GM21529 (cell line): ENCODE measurements around the gene ADARB2.
A peak's percentile ranks its signal among the peaks of the same experiment; 100 is the strongest.

ENCODE experiments used
- ATAC-seq: cut with Tn5 transposase; IDR thresholded peaks from one replicate; pipeline ENCODE4 v1.9.1; 2021; ENCODE audit not compliant: unreplicated experiment

ADARB2 gene

GRCh38 chr10:1687190-1687589 is 50.1 kb downstream of the ADARB2 start:
- no peak for ATAC-seq

- ATAC-seq: no peak
These were observed 50.9 kb downstream of the ADARB2 start for GRCh38 chr10:1686491-1686749.

DNA sequence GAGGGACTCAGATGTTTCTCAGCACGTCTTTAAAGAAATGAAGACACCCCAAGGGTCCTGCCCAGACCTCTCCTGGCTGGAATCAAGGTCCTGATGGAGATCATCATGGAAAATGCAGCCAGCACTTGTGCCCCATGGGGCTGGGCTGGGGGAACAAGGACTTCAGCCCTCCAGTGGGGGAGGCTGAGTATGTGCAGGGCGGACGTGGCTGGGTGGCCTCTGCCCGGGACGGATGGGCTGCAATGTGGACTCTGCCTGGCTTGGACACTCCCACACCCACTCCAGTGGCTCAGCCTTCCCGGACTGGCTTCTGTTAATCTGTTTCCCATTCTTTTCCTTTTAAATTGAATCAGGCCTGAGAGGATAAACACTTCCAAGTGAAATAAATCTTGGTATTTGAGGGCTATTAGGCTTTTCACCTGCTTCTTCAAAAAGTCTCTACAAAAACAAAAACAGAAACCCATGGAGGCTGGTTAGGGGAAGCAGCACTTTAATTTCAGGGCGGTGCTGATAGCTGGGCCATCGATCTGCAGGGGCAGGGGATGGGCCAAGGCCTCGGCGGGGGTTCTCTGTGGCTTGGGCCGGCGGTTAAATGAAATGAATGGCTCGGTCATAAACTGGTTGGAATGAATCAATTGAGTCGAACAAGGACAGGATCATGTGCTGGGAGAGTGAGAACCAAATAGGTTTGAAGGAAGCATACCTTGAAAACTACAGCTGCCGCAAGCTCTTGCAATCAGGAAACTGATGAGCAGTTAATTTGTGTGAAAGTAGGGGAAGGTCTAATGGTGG is 51.4 kb downstream of the ADARB2 start:
- ATAC-seq: no peak

DNA sequence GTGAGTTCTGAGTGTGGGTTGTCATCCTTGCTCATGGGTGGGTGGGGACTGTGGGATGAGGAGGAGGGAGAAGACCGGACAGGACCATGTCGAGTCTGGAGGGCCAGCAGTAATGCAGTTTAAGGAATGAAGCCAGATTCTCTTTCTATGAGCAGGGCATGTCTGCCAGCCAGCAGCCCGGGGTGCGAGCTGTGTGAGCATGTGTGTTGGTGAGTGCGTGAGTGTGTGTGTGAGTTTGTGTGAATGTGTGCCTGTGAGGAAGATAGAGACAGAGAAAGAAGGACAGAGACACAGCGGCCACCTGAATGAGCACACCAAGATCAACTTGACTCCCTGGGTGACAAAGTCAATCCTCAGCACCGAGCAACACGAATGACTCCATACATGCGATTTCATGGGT is 52.3 kb downstream of the ADARB2 start:
- ATAC-seq: no peak

DNA sequence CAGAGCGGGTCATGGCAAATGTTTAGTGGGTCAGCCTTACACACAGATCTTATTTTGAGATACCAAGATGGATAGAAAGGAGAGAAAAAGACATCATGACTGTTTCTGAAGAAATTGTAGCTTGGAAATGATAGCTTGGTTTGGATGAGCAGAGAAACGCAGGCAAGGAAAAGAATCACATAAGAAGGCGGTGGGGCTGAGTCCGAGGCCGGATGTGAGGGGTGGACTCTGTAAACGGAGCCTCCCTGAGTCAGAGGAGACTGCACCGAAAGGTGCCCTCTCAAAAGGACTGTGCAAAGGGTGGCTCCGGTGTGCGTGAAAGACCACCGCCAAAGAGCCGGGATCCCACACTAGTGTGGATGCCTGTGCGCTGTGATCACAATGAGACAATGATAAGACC is 53.7 kb downstream of the ADARB2 start:
- ATAC-seq: no peak

GRCh38 chr10:1679821-1680650 is 57.3 kb downstream of the ADARB2 start:
- ATAC-seq: no peak

GRCh38 chr10:1678084-1678483 is 59.2 kb downstream of the ADARB2 start:
- no peak for ATAC-seq

DNA sequence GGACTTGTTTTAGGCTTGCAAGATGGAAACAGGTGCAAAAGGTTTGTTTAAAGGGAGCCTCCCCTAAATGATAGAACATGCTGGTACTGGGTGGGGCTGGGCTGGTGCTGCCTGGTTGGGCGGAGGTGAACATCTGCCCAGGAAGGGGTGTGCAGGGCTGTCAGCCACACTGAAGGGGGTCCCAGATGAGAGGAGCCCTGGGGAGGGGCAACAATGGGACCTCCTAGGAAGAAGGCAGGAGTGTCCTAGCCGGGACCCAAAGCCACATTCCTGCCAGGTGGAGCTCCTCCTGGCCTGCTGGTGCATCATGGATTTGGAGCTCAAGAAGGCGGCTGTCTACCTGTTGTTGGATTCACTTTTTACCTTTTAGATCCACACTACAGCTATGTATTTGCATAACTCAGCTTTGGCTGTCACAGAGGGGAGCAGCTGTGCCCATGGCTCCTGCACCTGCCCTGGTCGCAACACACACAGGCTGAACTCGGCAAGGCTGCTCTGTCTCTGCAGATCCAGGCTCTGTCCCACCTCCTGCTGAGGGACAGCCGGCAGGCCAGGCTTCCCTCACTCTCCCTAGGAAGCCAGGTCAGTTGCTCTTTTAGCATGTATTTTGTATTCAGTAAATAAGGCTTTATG is 59.9 kb downstream of the ADARB2 start:
- ATAC-seq: no peak

GRCh38 chr10:1674501-1674900 is 62.8 kb downstream of the ADARB2 start:
- peak; percentile 88 for ATAC-seq

DNA sequence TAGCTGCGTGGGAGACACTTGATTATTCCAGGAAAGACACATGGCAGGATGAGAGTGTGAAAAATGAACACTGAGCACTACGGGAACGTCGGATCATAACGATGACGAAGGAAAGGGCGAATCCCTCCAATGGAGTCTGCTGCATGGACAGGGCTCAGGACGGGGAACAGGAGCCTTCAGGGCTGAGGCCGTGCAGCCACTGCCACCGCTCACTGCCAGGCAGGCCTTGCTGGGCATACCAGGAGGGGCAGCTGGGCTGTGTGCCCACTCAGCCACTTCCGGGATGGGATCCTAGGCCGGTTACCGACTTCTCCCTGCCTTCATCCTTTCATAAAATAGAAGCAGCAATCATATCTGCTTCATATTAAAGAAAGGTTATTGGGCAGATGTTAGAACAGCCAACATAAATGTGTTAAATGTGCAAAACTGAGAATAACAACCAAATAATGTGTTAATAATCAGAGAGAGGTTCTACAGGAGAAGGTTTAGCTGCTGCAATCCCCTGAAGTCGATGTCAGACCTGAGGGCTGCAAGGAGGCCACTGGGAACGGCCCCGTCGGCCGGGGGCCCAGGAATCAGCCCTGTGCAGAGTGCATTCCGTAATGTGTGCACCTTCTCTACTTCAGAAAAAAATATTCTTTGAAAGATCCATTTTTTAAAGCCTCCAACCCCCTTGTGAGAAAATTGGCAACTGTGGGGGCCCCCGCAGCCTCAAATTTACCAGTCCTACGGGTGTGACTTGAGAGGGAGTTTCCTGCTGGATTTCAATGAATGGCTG is 63.6 kb downstream of the ADARB2 start:
- ATAC-seq: no peak

- ATAC-seq: no peak
These were observed 65.1 kb downstream of the ADARB2 start for GRCh38 chr10:1672001-1672781.

DNA sequence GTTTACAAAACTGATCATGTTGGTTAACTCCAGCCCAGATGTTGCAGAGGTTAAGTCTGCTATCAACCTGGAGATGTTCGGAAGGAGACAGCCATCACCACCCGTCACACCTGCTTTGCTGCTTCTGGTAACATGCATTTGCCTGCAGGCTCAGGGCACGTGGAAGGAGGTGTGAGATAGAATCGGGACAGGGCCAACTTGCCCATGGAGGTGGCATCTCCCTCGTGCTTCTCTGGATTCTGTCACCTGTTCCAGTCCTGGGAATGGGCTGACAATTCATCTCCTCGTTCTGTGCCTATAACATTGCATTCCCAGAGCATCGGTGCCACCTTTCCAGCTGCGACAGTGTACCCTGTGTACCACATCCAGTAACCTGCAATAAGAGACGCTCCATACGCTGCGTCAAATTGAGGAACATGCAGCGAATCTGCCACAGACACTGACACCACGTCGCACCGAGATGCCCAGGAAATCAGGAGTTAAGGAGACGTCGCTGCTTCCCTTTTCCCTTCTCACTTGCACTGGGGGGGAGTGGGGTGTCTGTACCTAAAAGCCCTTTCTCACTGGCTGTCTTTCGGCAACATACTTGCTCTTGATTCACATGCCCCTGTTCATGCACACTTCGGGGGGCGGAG is 65.8 kb downstream of the ADARB2 start:
- no peak for ATAC-seq

DNA sequence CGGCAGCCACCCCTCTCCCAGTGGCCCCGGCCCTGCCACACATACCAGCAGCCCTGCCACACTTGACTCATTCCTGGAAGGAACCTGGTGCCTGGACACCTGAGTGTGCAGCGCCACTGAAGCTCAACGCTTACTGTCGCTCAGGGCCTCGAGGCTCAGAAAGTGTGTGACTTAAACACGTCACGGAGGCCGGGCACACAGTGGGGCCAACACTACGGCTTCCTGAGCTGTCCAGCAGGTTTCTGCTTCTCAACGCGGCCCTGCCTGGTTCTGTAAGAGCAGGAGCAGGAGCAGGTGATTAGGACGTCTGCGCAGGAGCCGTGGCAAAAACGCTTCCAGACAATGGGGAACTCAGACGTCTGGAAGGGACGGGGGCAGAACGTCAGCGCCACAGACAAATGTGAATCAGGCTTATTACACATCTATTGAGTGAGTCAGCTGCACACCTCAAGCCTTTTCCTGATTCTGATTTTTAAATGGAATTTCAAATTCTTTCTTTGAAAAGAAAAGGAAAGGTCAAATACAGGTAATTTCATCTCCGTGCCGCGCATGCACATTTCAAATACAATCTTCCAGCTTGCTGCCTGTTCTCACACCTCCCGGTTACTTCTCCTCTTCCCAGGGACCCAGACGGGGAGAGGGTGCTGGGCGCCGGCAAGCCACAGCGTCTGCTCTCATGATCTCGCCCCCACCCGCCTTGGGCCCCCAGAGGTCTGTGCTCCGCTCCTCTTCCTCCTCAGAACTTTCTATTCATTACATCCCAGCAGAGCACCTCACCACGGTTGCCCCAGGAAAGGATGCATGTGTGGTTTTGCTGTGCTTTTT is 66.6 kb downstream of the ADARB2 start:
- ATAC-seq: no peak

GRCh38 chr10:1669433-1669832 is 67.9 kb downstream of the ADARB2 start:
- no peak for ATAC-seq

- ATAC-seq: no peak
These were observed 68.9 kb downstream of the ADARB2 start for GRCh38 chr10:1668399-1668798.

DNA sequence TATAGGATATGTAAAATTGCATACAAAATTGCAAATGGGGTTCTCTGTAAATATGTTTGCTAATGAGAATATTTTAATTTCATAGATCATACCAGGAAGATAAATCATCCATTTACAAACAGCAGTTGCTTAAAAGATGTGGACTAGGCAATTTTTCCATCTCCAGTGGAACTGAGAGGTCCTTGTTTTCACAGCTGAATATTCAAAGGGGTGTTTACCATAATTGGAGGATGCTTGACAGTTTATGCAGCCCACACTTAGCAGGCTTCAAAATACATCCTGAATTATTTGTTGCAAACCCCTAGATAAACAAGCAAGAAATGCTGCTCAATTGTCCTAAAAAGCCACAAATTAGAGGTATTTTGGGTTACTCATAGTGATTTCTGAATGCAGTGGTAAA is 69.9 kb downstream of the ADARB2 start:
- no peak for ATAC-seq

GRCh38 chr10:1666147-1666546 is 71.2 kb downstream of the ADARB2 start:
- no peak for ATAC-seq

GRCh38 chr10:1665681-1666080 is 71.6 kb downstream of the ADARB2 start:
- no peak for ATAC-seq

GRCh38 chr10:1665021-1665661 is 72.2 kb downstream of the ADARB2 start:
- ATAC-seq: no peak
